ENCODE data around the gene ARHGEF3.
A peak's percentile ranks its signal among the peaks of the same experiment; 100 is the strongest.
"Not testable (repeated sequence)": the region's sequence is repeated elsewhere in the genome, so short reads cannot be mapped to it uniquely, and the experiment has no call there.

Gene ARHGEF3

DNA sequence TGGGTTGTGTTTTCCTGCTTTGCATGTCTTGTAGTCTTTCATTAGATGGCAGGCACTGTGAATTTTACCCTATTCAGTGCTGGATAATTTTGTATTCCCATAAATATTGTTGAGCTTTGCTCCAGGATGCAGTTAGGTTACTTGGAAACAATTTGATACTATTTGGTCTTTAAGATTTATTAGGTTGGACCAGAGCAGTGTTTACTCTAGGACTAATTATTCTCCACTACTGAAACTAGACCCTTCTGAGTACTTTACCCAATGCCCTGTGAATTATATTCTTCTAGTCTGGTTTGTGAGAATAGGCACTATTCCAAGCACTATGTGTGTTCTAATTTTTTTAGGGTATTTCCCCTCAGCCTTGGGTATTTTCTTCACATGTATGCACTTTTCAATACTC lies 80.9 kb downstream of the ARHGEF3 start:
- TF ChIP-seq CTCF (IDR thresholded peaks at IDR 0.05; ENCODE audit: borderline replicate concordance, control extremely low read depth, extremely low read depth, insufficient read depth, missing control alignments): no peak
- in situ Hi-C loops (cut with MboI; ENCODE audit: low sequenced_read_pairs, unreplicated experiment): no loop called here
- DNase-seq (ENCODE audit: low spot score): peak; percentile 30

DNA sequence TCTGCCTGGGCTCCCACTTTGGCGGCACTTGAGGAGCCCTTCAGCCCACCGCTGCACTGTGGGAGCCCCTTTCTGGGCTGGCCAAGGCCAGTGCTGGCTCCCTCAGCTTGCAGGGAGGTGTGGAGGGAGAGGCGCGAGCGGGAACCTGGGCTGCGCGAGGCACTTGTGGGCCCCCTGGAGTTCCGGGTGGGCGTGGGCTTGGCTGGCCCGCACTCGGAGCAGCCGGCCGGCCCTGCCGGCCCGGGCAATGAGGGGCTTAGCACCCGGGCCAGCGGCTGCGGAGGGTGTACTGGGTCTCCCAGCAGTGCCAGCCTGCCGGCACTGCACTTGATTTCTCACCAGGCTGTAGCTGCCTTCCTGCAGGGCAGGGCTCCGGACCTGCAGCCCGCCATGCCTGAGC lies 82.9 kb downstream of the ARHGEF3 start:
- DNase-seq (ENCODE audit: low spot score); in situ Hi-C loops (cut with MboI; ENCODE audit: low sequenced_read_pairs, unreplicated experiment): not testable (repeated sequence)

DNA sequence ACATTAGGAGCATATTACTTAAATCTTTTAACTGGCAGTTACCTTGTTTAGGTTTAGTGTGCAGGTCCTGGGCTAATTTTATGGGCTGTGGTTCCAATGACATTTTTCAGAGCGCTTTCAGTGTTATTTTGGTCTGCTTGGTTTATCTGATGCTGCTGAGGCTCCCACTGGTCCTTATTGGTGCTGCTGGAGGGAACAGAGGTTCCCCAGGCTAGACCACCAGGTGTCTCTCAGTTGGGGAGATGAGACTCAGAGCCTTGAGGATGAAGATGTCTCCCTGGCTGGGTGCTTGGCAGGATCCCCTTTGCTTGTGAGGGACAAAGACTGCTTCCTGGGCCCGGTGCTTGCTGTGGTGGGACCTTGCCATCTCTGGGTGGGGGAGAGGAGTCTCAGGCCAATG lies 90.4 kb downstream of the ARHGEF3 start:
- TF ChIP-seq CTCF (IDR thresholded peaks at IDR 0.05; ENCODE audit: borderline replicate concordance, control extremely low read depth, extremely low read depth, insufficient read depth, missing control alignments): no peak
- in situ Hi-C loops (cut with MboI; ENCODE audit: low sequenced_read_pairs, unreplicated experiment): loop anchor here (5.0 kb wide), 1 partner anchor 86 kb away; no protein-coding TSS in a partner anchor
- DNase-seq (ENCODE audit: low spot score): no peak

DNA sequence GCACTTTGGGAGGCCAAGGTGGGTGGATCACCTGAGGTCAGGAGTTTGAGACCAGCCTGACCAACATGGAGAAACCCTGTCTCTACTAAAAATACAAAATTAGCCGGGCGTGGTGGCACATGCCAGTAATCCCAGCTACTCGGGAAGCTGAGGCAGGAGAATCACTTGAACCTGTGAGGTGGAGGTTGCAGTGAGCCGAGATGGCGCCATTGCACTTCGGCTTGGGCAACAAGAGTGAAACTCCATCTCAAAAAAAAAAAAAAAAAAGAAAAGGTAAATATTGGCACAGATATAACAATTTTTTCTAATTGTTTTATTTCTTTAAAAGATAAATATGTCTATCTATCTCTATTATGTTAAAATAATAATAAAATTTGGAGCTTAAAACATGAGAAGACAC lies 94.3 kb downstream of the ARHGEF3 start:
- in situ Hi-C loops (cut with MboI; ENCODE audit: low sequenced_read_pairs, unreplicated experiment); DNase-seq (ENCODE audit: low spot score): not testable (repeated sequence)

- DNase-seq (ENCODE audit: low spot score): no peak
- in situ Hi-C loops (cut with MboI; ENCODE audit: low sequenced_read_pairs, unreplicated experiment): no loop called here
- TF ChIP-seq CTCF (IDR thresholded peaks at IDR 0.05; ENCODE audit: borderline replicate concordance, control extremely low read depth, extremely low read depth, insufficient read depth, missing control alignments): no peak
Observed at GRCh38 chr3:56706629-56707028, 95.1 kb downstream of the ARHGEF3 start.

GRCh38 chr3:56704706-56705105 lies 97.0 kb downstream of the ARHGEF3 start:
- in situ Hi-C loops (cut with MboI; ENCODE audit: low sequenced_read_pairs, unreplicated experiment): loop anchor here (5.0 kb wide), 1 partner anchor 288 kb away; no protein-coding TSS in a partner anchor
- TF ChIP-seq CTCF (IDR thresholded peaks at IDR 0.05; ENCODE audit: borderline replicate concordance, control extremely low read depth, extremely low read depth, insufficient read depth, missing control alignments): no peak
- no peak for DNase-seq (ENCODE audit: low spot score)

DNA sequence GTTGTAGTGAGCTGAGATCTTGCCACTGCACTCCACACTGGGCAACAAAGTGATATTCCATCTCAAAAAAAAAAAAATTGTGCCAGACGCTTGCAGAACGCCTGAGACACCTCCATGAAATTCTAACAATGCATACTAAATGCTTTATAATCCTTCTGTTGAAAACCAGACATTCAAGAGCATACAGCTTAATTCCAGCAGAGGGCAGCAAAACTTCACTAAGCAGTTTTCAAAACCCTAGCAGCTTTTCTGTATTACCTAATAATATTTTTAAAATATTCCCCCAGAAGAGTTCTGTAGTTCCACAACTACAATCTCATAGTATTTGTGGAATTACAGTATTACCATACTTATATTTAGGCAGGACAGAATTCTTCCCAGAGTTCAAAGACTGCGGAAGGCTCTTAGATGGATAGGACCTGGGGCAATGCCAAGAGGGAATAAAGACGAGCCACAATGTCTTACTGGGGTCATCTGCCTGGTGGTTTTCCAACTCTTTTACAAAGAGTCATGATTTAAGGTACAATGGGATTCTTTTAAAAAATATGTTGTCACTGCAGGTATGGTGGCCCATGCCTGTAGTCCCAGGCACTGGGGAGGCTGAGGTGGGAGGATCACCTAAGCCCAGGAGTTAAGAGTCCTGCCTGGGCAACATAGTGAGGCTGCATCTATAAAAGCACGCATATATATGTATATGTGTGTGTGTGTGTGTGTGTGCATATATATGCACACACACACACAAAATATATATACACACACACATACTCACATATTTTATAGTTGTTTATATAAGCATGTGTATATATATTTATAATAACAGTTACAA lies 99.0 kb downstream of the ARHGEF3 start:
- in situ Hi-C loops (cut with MboI; ENCODE audit: low sequenced_read_pairs, unreplicated experiment): loop anchor here (5.0 kb wide), 1 partner anchor 290 kb away; no protein-coding TSS in a partner anchor
- peak; percentile 64 for DNase-seq (ENCODE audit: low spot score)

More for the DNA sequence above, 99.0 kb downstream of the ARHGEF3 start:
- peak; percentile 68 for TF ChIP-seq CTCF (IDR thresholded peaks at IDR 0.05; ENCODE audit: borderline replicate concordance, control extremely low read depth, extremely low read depth, insufficient read depth, missing control alignments)
